HG03432 (cell line): ENCODE measurements around the gene CD300E.
"Not testable (repeated sequence)": the region's sequence is repeated elsewhere in the genome, so short reads cannot be mapped to it uniquely, and the experiment has no call there.

Experiments used
- ATAC-seq: cut with Tn5 transposase; IDR thresholded peaks from one replicate; pipeline ENCODE4 v1.9.1; 2021; ENCODE audit warnings: mild to moderate bottlenecking, moderate library complexity; ENCODE audit not compliant: unreplicated experiment

CD300E gene

DNA sequence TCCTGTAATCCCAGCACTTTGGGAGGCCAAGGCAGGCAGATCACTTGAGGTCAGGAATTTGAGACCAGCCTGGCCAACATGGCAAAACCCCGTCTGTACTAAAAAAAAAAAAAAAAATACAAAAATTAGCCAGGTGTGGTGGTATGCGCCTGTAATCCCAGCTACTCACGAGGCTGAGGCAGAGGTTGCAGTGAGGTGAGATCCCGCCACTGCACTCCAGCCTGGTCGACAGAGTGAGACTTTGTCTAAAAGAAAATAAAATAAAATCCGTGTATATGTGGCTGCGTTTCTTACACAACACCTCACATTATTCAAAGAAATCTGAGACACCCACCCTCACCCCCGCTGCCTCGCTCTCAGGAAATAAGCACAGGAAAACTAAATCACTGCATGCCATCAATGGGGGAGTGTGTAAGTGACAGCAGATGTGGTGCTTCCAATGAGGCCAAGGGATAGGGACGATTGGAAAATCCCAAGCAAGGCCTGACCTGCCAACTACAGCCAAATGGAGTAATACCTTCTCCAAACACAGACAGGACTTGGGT is 13.1 kb upstream of the CD300E start:
- ATAC-seq, result not testable (repeated sequence)

- ATAC-seq, result no peak
These were observed 11.9 kb upstream of the CD300E start for GRCh38 chr17:74635418-74635817.

GRCh38 chr17:74633326-74633725 is 9.8 kb upstream of the CD300E start:
- no peak for ATAC-seq

- ATAC-seq, result no peak
These were observed 9.1 kb upstream of the CD300E start for GRCh38 chr17:74632617-74633016.

DNA sequence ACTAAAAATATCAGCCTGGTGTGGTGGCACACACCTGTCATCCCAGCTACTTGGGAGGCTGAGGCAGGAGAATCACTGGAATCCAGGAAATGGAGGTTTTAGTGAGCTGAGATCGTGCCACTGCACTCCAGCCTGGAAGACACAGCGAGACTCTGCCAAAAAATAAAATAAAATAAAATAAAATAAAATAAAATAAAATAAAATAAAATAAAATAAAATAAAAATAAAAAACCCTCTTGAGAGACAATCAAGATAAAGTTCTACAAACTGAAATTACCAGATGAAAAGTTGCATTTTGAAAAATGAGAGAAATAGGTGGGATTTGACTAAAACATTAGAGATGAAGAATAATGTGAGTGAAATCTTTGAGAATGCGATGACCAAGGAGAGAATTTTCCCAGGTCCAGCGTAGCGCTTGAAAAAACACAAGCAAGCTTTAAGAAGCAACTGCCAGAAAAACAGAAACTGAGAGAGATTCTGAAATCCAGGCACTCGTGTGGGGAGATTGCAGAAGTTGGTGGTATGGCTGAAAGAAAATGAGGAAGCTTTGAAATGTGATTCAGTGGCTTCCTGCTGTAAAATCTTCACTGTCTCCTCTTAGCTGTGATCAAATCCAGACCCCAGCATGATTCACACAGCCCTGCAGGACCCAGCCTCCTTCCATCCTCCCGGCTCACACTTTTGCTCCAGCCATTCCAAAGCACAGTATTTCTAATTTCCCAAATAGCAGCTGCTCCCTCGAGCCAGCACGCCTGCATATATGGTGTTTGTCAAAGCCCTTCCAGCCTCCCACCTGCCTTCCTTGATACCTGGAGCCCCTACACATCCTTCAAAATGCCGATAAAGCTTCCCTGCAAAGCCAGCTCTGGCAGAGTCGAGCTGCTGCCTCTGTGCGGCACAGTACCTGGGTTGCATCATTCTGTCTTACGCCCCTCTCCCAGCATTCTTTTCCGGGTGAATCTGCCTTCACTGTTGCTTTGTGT is 8.2 kb upstream of the CD300E start:
- ATAC-seq, result no peak

DNA sequence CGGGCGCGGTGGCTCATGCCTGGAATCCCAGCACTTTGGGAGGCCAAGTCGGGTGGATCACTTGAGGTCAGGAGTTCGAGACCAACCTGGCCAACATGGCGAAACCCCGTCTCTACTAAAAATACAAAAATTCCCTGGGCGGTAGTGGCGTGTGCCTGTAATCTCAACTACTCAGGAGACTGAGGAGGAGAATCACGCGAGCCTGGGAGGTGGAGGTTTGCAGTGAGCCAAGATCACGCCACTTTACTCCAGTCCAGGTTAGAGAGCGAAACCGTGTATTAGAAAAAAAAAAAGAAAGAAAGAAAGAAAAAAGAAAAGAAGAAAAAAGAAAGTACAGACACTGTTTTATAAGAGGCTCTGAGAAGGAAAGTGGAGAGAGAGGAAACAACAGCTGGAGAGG is 6.7 kb upstream of the CD300E start:
- not testable (repeated sequence) for ATAC-seq

DNA sequence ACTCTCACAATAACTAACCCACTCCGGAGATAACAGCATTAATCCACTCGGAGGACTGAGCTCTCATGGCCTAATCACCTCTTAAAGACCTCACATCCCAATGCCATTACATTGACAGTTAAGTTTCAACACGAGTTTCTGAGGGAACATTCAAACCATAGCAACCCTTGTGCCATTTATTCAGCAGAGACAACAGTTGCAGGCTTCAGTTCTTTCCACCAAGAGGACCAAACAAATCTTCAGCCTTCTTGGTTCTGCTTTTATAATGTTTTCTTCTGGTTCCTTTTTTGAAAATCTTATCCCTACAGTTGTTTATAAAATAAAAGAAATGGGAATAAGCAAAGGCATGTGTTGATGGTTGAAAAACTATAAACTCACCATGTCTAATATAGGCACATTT is 2.1 kb upstream of the CD300E start:
- ATAC-seq, result no peak

- ATAC-seq, result no peak
These were observed 593 bp upstream of the CD300E start for GRCh38 chr17:74624131-74624530.

GRCh38 chr17:74619077-74619673 is 4.4 kb downstream of the CD300E start:
- ATAC-seq, result no peak

DNA sequence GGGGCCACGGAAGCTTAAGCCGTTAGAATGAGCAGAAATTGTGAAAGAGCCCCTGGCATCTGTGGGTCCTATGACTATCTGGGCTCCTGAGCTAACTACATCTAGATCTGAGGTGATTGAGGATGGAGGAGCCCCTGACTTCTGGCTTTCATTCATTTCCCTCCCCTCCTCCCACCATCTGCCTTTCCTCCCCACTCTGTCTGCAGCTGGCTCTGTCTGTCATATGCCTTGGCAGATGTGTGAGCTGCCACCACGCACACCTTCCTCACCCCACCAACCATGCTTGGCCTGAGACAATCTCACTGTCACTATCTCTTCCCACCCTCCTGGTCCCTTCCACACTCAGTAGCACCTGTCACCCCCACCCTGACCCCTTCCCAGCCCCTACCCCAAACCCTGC is 5.1 kb downstream of the CD300E start:
- ATAC-seq, result no peak

GRCh38 chr17:74616696-74617095 is 6.8 kb downstream of the CD300E start:
- ATAC-seq, result no peak

- ATAC-seq, result no peak
These were observed 11.5 kb downstream of the CD300E start for GRCh38 chr17:74612046-74612445.

DNA sequence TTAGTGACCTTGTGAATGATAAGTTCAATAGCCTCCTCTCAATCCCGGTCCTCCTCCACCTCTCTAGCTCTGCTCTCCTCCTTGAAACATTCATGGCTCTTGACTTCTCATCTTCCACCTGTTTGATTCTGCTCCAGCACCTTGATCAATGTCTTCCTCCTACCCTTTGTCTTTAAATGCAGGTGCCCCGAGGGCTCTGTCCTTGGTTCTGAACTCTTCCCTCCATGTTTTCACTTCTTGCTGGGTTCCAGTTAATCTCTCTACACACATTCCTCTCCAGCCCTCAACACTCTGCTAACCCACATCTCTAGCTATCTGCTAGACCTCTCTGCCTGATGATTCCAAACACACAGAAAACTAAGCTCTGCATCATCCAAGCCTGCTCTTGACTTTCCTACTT is 13.4 kb downstream of the CD300E start:
- ATAC-seq, result no peak

DNA sequence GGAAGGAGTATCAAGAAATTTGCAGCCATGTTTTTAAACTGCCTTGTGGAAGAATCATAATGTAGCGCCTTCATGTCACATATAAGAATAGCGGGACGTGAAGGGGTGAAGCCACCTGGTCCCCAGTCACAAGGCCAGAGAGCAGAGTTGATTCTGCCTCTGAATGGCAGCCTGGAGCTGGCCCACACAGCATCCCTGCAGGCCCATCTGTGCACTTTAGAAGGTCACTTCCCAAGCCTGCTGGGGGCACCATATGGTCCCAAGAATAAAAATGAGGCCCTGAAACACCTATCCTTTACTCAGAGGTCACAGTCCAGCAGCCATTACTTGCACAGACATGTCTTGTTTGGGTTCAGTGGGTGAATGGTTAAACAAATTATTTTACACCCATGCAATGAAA is 15.0 kb downstream of the CD300E start:
- ATAC-seq, result no peak

DNA sequence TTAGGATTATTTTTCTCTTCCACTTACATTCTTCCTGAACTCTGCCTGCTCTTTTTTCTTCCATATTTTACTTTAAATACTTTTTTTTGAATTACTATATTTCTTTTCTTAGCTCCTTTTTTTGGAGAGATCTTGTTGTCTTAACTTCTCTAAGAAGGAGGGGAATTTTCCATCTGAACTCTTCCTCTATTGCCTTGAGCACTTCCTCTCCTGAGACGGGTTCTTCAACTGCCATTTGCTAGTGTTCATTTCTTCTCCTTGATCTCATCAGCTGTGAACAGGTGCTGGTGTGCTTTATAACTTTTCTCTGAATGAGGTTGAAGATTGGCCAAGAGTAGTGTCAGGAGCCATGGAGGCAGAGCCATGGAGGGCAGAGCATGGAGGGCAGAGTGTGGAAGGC is 16.3 kb downstream of the CD300E start:
- no peak for ATAC-seq

GRCh38 chr17:74606050-74606449 is 17.5 kb downstream of the CD300E start:
- ATAC-seq, result no peak

DNA sequence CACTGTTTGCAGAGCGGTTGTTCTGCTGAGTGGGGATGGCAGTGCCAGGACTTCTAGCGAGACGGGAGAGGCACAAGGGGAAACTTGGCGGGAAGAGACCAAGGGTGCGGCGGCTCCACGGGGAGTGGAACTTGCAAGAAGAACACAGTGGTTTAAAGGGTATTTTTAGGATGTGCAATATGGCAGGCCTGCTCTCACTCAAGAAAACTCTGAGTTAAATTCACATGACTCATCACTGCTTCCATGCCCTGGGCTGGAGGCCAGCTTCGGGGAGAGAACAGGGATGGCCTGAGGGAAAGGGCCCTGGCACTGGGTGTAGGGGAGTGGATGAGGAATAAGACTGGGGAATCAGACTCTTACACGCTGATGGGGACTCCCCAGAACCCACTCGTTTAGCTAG is 18.2 kb downstream of the CD300E start:
- ATAC-seq, result no peak

DNA sequence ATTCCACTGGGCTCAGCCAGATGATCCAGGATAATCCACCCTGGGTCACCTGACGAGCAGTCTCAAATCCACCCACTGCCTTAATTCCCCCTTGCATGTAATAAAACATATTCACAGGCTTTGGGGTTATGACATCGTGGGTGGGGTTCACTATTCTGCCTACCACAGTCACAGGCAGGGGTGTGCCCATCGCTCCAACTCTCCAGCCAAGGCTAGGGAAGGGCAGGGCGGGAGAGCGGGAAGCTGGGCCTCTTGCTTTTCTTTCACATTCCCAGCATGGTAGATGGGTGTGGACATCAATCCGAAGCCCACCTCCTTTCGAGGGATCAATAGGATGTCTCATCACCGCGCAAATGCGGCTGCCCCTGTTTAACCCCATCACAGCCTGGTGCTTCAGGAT is 18.8 kb downstream of the CD300E start:
- ATAC-seq, result no peak

DNA sequence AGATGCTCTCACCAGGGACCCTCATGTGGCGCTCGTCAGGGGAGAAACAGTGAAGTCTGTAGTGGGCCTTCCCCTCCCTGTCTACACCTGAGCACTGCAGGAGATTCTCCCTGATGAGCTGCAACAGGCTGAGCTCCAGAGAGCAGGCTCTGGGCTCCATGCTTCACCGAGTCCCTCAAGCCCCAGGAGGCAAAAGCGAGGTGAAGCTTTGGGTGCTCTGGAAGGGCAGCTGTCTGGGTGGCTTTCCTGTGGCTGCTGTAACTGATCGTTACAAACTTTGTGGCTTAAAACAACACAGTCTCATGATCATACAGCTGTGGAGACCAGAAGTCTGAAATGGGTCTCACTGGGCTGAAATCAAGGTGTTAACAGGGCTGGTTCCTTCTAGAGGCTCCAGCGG is 19.3 kb downstream of the CD300E start:
- no peak for ATAC-seq

- no peak for ATAC-seq
These were observed 19.8 kb downstream of the CD300E start for GRCh38 chr17:74603746-74604145.

- no peak for ATAC-seq
These were observed 20.4 kb downstream of the CD300E start for GRCh38 chr17:74603037-74603635.
